ENCODE results near the gene NEMP1.

GRCh38 chr12:57092529-57092862 lies 13.9 kb upstream of the NEMP1 start:
- TF ChIP-seq POLR2AphosphoS5 (IDR thresholded peaks at IDR 0.05) = no peak
- TF ChIP-seq CTCF (IDR thresholded peaks at IDR 0.05) = no peak
- no peak for TF ChIP-seq POLR2A (IDR thresholded peaks at IDR 0.05)
